A549 treated with dexamethasone at 1 μM for 4 hours (cell line): ENCODE measurements around the gene SNHG17. TPM values are rescaled to one million over a fixed set of nuclear protein-coding genes. Genes with fewer than 3 reads are reported as not detected.

Experiments
- total RNA-seq: library from RNA; stranded (reverse); fragments of 200-300 nt; extraction: Qiagen RNA extraction; gene quantifications from 5 replicates; pipeline ENCODE4 v1.2.3, GENCODE V29; 2022

The SNHG17 gene
- total RNA-seq, result 163 to 192 TPM (median 179 TPM) in 5 replicates

GRCh38 chr20:38434770-38435554, at the start of gene SNHG17:
TSS of gene SNHG17 (minus strand) at chr20:38435328.

GRCh38 chr20:38472513-38473366, 37.6 kb upstream of the SNHG17 start, which contains the start of gene RALGAPB:
TSS of gene RALGAPB (plus strand) at chr20:38472843. CDS start at chr20:38488433, 15,590 bp downstream.

Other genes starting within 250 kb of the SNHG17 start
- 0.13 to 0.26 TPM (median 0.18 TPM) in 5 replicates for gene KIAA1755, start 174.6 kb downstream of the SNHG17 start, total RNA-seq
- not detected in 5 replicates for gene BPI, start 131.2 kb downstream of the SNHG17 start, total RNA-seq
- 0.97 to 1.5 TPM (median 1.1 TPM) in 5 replicates for gene LBP, start 88.8 kb downstream of the SNHG17 start, total RNA-seq
- gene RALGAPB, start 37.5 kb upstream of the SNHG17 start, total RNA-seq, result 14.2 to 23.0 TPM (median 20.5 TPM) in 5 replicates
- not detected in 5 replicates for gene ADIG, start 145.9 kb upstream of the SNHG17 start, total RNA-seq
- gene ARHGAP40, start 166.5 kb upstream of the SNHG17 start, total RNA-seq, result 0.06 TPM in 1 of 5 replicates, not detected in the others